ENCODE data around the gene PLP2. TPM values are rescaled to one million over a fixed set of nuclear protein-coding genes. Genes with fewer than 3 reads are reported as not detected.

Gene PLP2
- total RNA-seq, 6 experiments from 2014 or later = 7.4 to 24.4 (median 14.5) TPM

GRCh38 chrX:49192722-49193328 is 21.1 kb downstream of the PLP2 start:
- Histone ChIP-seq H3K27me3 (no peaks in the 10 kb centered on the region), H3K36me3 (no peaks in the 10 kb centered on the region), H3K4me1 (no peaks in the 10 kb centered on the region), H3K27ac (no peak overlapping the region), H3K9me3 (no peaks in the 10 kb centered on the region), H3K4me3 (no peak overlapping the region)
- 60% methylated on average over 10 of the region's 10 CpGs for WGBS (ENCODE audit: insufficient coverage, low coverage, low lambda C conversion rate, missing lambda C conversion rate)
- DNase-seq = no peak
- intact Hi-C loops (cut with DNase I) = no loop called here
- ATAC-seq = no peak
- no peak for TF ChIP-seq POLR2A (IDR thresholded peaks at IDR 0.05)
- TF ChIP-seq CTCF (IDR thresholded peaks at IDR 0.05) = peak; percentile 35 to 57 (median 51)

DNA sequence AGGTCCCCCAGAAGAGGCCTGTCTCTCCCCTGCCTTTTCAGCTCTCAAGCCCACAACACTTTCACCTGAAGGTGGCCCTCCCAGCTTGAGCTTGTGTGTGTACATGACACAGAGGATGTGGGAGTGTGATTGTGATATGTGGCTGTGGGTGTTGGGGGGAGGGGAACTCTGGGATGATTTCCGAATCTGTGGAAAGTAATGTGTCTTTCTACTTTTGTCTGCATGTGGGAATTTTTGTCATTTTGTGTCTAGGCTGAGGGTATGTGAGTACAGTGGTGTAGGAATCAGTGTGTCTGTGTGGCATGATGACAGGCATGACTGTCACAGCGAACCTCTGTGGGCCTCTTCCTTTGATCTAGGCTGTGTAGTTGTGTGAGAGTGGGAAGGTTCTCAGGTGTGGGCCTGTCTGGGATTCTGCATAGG is 21.9 kb downstream of the PLP2 start:
- intact Hi-C loops (cut with DNase I) = no loop called here
- H3K36me3 ChIP-seq = no peaks in the 10 kb centered on the region
- no peaks in the 10 kb centered on the region for H3K9me3 ChIP-seq
- no peak for DNase-seq
- H3K27ac ChIP-seq = no peak overlapping the region
- no peak for ATAC-seq
- 42% methylated on average over 2 of the region's 2 CpGs for WGBS (ENCODE audit: insufficient coverage, low coverage, low lambda C conversion rate, missing lambda C conversion rate)
- H3K27me3 ChIP-seq = no peaks in the 10 kb centered on the region
- H3K4me1 ChIP-seq = no peaks in the 10 kb centered on the region
- no peak overlapping the region for H3K4me3 ChIP-seq
- no peak for TF ChIP-seq POLR2A (IDR thresholded peaks at IDR 0.05)
- no peak for TF ChIP-seq CTCF (IDR thresholded peaks at IDR 0.05)

DNA sequence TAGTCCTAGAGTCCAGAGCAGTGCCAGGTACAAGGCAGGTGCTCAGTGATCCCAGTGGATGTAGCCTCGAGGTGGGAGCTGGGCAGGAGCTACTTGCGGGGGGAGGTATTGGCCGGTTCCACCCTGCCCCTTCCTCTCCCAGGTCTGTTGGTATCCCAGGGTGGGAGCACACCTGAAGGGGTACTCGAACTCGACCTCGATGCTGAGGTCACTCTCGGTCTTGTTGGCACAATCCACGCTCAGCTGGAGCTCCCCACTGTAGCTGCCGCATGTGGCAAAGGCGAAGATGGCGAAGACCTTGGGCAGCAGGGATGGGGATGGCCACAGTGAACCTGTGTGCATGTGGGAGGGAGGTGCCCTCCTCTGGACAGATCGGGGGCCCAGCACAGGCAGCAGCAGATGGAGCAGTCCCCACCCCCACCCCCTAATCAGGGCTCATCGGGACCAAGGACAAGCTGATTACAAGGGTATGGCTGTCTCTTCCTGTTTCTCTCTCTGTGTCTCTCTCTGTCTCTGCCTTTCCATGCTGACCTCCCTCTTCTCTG is 25.9 kb downstream of the PLP2 start:
- ATAC-seq = no peak

DNA sequence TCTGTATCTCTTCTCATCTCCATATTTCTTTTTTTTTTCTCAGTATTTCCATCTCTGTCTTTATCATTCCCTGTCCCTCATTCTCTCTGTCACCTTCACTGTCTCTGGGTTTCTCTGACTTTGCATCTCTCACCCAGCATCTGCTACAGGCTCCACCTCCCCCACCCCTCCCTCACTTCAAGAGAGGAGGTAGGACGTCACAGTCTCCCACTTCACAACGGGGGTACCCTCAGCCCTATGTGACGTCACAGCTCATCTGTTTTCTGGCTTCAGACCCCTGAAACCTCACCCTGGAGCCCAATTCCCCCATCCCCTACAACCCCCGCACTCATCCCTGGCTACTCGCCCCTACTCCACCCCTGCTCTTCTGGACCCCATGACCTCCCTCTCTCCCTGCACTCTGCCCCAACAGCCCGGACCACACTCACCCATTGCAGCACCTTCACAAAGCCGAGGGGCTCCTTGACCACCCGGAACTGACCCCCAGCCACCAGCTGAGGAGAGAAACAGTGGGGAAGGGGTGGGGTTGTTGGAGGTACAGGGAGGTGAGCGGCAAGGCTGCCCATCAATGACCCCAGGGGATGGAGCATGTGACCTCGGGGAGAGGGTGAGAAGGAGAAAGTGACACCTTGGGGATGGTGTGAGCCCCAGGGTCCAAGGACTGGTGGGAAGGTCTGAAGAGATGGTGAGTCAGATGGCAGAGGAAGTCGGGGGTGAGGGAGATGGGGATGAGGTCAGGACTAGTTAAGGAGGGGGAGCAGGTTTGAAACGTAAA is 27.0 kb downstream of the PLP2 start:
- Histone ChIP-seq H3K27ac (no peak overlapping the region), H3K27me3 (no peaks in the 10 kb centered on the region), H3K4me1 (no peaks in the 10 kb centered on the region), H3K36me3 (no peaks in the 10 kb centered on the region), H3K4me3 (no peak overlapping the region), H3K9me3 (no peaks in the 10 kb centered on the region)
- TF ChIP-seq CTCF (IDR thresholded peaks at IDR 0.05) = no peak
- no peak for TF ChIP-seq POLR2A (IDR thresholded peaks at IDR 0.05)
- intact Hi-C loops (cut with DNase I) = no loop called here
- no peak for ATAC-seq
- WGBS (ENCODE audit: insufficient coverage, low coverage, low lambda C conversion rate, missing lambda C conversion rate) = 30% methylated on average over 12 of the region's 12 CpGs
- no peak for DNase-seq

More for the DNA sequence above, 25.9 kb downstream of the PLP2 start:
- Histone ChIP-seq H3K4me1 (no peaks in the 10 kb centered on the region), H3K36me3 (no peaks in the 10 kb centered on the region), H3K27ac (no peak overlapping the region), H3K9me3 (no peaks in the 10 kb centered on the region), H3K27me3 (no peaks in the 10 kb centered on the region), H3K4me3 (no peak overlapping the region)
- TF ChIP-seq POLR2A (IDR thresholded peaks at IDR 0.05) (no peak), CTCF (IDR thresholded peaks at IDR 0.05) (no peak)
- no peak for DNase-seq
- WGBS (ENCODE audit: insufficient coverage, low coverage, low lambda C conversion rate, missing lambda C conversion rate) = 34% methylated on average over 2 of the region's 13 CpGs
- intact Hi-C loops (cut with DNase I) = no loop called here

All from right lobe of liver (tissue), 6 donors.